H9 (cell line): ENCODE data around the gene SLC44A1. TPM values are rescaled to one million over a fixed set of nuclear protein-coding genes. Genes with fewer than 3 reads are reported as not detected.

ENCODE experiments used
- DNase-seq: peaks from one replicate; pipeline ENCODE4 v3.0.0-alpha.2; 2017
- H2AFZ ChIP-seq: one replicate; pipeline ENCODE4 v1.6.1; 2013; ENCODE audit warnings: mild to moderate bottlenecking, low read length, control low read depth, moderate library complexity
- H2AK5ac ChIP-seq: 2 replicates; pipeline ENCODE4 v1.6.1; 2013; ENCODE audit warnings: low read length, control low read depth, mixed read lengths; ENCODE audit not compliant: insufficient read length
- H2BK120ac ChIP-seq: one replicate; pipeline ENCODE4 v1.6.1; 2013; ENCODE audit warnings: low read depth, mild to moderate bottlenecking, low read length, control low read depth, inconsistent platforms; ENCODE audit not compliant: poor library complexity, severe bottlenecking
- H2BK12ac ChIP-seq: 2 replicates; pipeline ENCODE4 v1.6.1; 2013; ENCODE audit warnings: low read length, control low read depth, mixed read lengths, low read depth; ENCODE audit not compliant: insufficient read length
- H2BK15ac ChIP-seq: 2 replicates; pipeline ENCODE4 v1.6.1; 2013; ENCODE audit warnings: low read depth, low read length, control low read depth
- H2BK20ac ChIP-seq: one replicate; pipeline ENCODE4 v1.6.1; 2013; ENCODE audit warnings: low read depth, mild to moderate bottlenecking, low read length, control low read depth, inconsistent platforms; ENCODE audit not compliant: poor library complexity, severe bottlenecking
- H2BK5ac ChIP-seq: 2 replicates; pipeline ENCODE4 v1.6.1; 2013; ENCODE audit warnings: low read length, control low read depth, mixed read lengths; ENCODE audit not compliant: insufficient read length
- H3K14ac ChIP-seq: 2 replicates; pipeline ENCODE4 v1.6.1; 2013; ENCODE audit warnings: low read length, control low read depth; ENCODE audit not compliant: insufficient read depth
- H3K18ac ChIP-seq: 2 replicates; pipeline ENCODE4 v1.6.1; 2013; ENCODE audit warnings: low read depth, mild to moderate bottlenecking, mixed read lengths, low read length, control low read depth; ENCODE audit not compliant: insufficient read length
- H3K23ac ChIP-seq: 2 replicates; pipeline ENCODE4 v1.6.1; 2013; ENCODE audit warnings: low read length, control low read depth, mixed read lengths, low read depth; ENCODE audit not compliant: insufficient read length
- H3K23me2 ChIP-seq: 2 replicates; pipeline ENCODE4 v1.6.1; 2013; ENCODE audit warnings: low read depth, mild to moderate bottlenecking, mixed read lengths, low read length, control low read depth; ENCODE audit not compliant: insufficient read length, poor library complexity, severe bottlenecking
- H3K27ac ChIP-seq: 2 replicates; pipeline ENCODE4 v1.5.1; 2013; ENCODE audit warnings: low read length, control low read depth, mixed read lengths, low read depth; ENCODE audit not compliant: insufficient read length
- H3K27me3 ChIP-seq: 2 replicates; pipeline ENCODE4 v1.6.1; 2013; ENCODE audit warnings: low read length, control low read depth, inconsistent platforms; ENCODE audit not compliant: insufficient read depth
- H3K4ac ChIP-seq: 2 replicates; pipeline ENCODE4 v1.6.1; 2013; ENCODE audit warnings: low read depth, mild to moderate bottlenecking, control low read depth, inconsistent platforms, low read length, moderate library complexity
- H3K4me1 ChIP-seq: 2 replicates; pipeline ENCODE4 v1.6.1; 2013; ENCODE audit warnings: low read length, control low read depth, inconsistent platforms; ENCODE audit not compliant: insufficient read depth
- H3K4me2 ChIP-seq: 2 replicates; pipeline ENCODE4 v1.6.1; 2013; ENCODE audit warnings: low read length, control low read depth, mixed read lengths; ENCODE audit not compliant: insufficient read length, insufficient read depth
- H3K56ac ChIP-seq: 2 replicates; pipeline ENCODE4 v1.6.1; 2013; ENCODE audit warnings: low read depth, mild to moderate bottlenecking, mixed read lengths, low read length, control low read depth; ENCODE audit not compliant: insufficient read length
- H3K79me1 ChIP-seq: 2 replicates; pipeline ENCODE4 v1.6.1; 2013; ENCODE audit warnings: low read depth, mild to moderate bottlenecking, moderate library complexity, low read length, control low read depth, inconsistent platforms; ENCODE audit not compliant: insufficient read depth, poor library complexity, severe bottlenecking
- H3K79me2 ChIP-seq: 2 replicates; pipeline ENCODE4 v1.6.1; 2013; ENCODE audit warnings: low read length, control low read depth, inconsistent platforms; ENCODE audit not compliant: insufficient read depth
- H3K9ac ChIP-seq: 2 replicates; pipeline ENCODE4 v1.6.1; 2013; ENCODE audit warnings: low read length, control low read depth, mixed read lengths; ENCODE audit not compliant: insufficient read length; ENCODE audit errors: extremely low read depth
- H3K9me3 ChIP-seq: one replicate; pipeline ENCODE4 v1.6.1; 2013; ENCODE audit warnings: low read depth, low read length, inconsistent platforms; ENCODE audit not compliant: control insufficient read depth
- H3T11ph ChIP-seq: one replicate; pipeline ENCODE4 v1.6.1; 2013; ENCODE audit warnings: mild to moderate bottlenecking, low read length, control low read depth, inconsistent platforms
- H4K20me1 ChIP-seq: one replicate; pipeline ENCODE4 v1.6.1; 2013; ENCODE audit not compliant: control insufficient read depth, insufficient read length, insufficient read depth
- H4K5ac ChIP-seq: 2 replicates; pipeline ENCODE4 v1.6.1; 2013; ENCODE audit warnings: low read depth, mild to moderate bottlenecking, mixed read lengths, low read length, control low read depth; ENCODE audit not compliant: insufficient read length
- H4K8ac ChIP-seq: replicated peaks from 2 replicates; pipeline ENCODE4 v1.6.1; 2013; ENCODE audit warnings: low read length, control low read depth, mixed read lengths, low read depth; ENCODE audit not compliant: insufficient read length
- H4K91ac ChIP-seq: 2 replicates; pipeline ENCODE4 v1.6.1; 2013; ENCODE audit warnings: low read depth, mild to moderate bottlenecking, moderate library complexity, mixed read lengths, low read length, control low read depth; ENCODE audit not compliant: insufficient read length
- H3K27ac Mint-ChIP-seq, 3 experiments: 2 replicates in 2 of 3; 3 replicates in 1 of 3; pipeline ENCODE4 v1.8.0; 2020 to 2021; ENCODE audit warnings: mixed read lengths in 3 of 3, mild to moderate bottlenecking in 1 of 3, moderate library complexity in 1 of 3
- H3K27me3 Mint-ChIP-seq: 2 replicates; pipeline ENCODE4 v1.8.0; 2021; ENCODE audit warnings: low read depth, mild to moderate bottlenecking, moderate library complexity, mixed read lengths
- H3K36me3 Mint-ChIP-seq, 3 experiments: 2 replicates in 2 of 3; 3 replicates in 1 of 3; pipeline ENCODE4 v1.8.0; 2020 to 2021; ENCODE audit warnings: low read depth in 3 of 3, mixed read lengths in 3 of 3; ENCODE audit not compliant: insufficient read depth in 1 of 3
- H3K4me1 Mint-ChIP-seq, 2 experiments: 2 replicates each; pipeline ENCODE4 v1.8.0; 2020; ENCODE audit warnings: mixed read lengths in 2 of 2
- H3K4me3 Mint-ChIP-seq, 2 experiments: 2 replicates in 1 of 2; 3 replicates in 1 of 2; pipeline ENCODE4 v1.8.0; 2020 to 2021; ENCODE audit warnings: mild to moderate bottlenecking in 2 of 2, mixed read lengths in 2 of 2, moderate library complexity in 1 of 2
- H3K9me3 Mint-ChIP-seq, 2 experiments: 2 replicates in 1 of 2; 3 replicates in 1 of 2; pipeline ENCODE4 v1.8.0; 2020; ENCODE audit warnings: mild to moderate bottlenecking in 2 of 2, mixed read lengths in 2 of 2, moderate library complexity in 1 of 2
- CTCF ChIP-seq: fragments of 200-600 bp; sonication (generic); conservative IDR thresholded peaks from 3 replicates; pipeline ENCODE4 v1.8.0; 2021; ENCODE audit warnings: antibody characterized with exemption, mild to moderate bottlenecking
- WGBS: extraction: QIAGEN DNeasy Blood & Tissue Kit; methylation state at CpG from one replicate; pipeline ENCODE4 v1.1.7; 2013; ENCODE audit warnings: missing lambda C conversion rate, low lambda C conversion rate, mixed read lengths; ENCODE audit not compliant: insufficient read length; ENCODE audit errors: extremely low coverage; 5-methylcytosine and 5-hydroxymethylcytosine counted together
- total RNA-seq: library from RNA; stranded (reverse); gene quantifications from 2 replicates; pipeline ENCODE4 v1.2.1, GENCODE V29; 2021

SLC44A1 gene
- total RNA-seq, 1 experiment from 2014 or later: 60.7 TPM

GRCh38 chr9:105238302-105238701 is 6.1 kb upstream of the SLC44A1 start:
- no peak overlapping the region for H3K27ac Mint-ChIP-seq
- H4K91ac ChIP-seq: no peak overlapping the region
- H3K27me3 ChIP-seq: no peaks in the 10 kb centered on the region
- no peak for DNase-seq
- no peak overlapping the region for H2AFZ ChIP-seq
- no peak overlapping the region for H3K18ac ChIP-seq
- H4K5ac ChIP-seq: no peak overlapping the region
- no peaks in the 10 kb centered on the region for H3K9me3 ChIP-seq
- H3K79me1 ChIP-seq: no peaks in the 10 kb centered on the region
- H3K4me2 ChIP-seq: no peak overlapping the region
- H3K4me1 Mint-ChIP-seq: peaks cover 34 to 36% of the 10 kb centered on the region in 2 experiments
- WGBS: no CpG with 5 or more reads among the region's 3 CpGs
- no peak for TF ChIP-seq CTCF
- H3K27ac ChIP-seq: no peak overlapping the region
- no peaks in the 10 kb centered on the region for H3K23me2 ChIP-seq
- no peak overlapping the region for H2BK12ac ChIP-seq
- H2BK15ac ChIP-seq: no peak overlapping the region
- H2BK5ac ChIP-seq: no peak overlapping the region
- H2BK120ac ChIP-seq: no peak overlapping the region
- H3K4me3 Mint-ChIP-seq: no peak overlapping the region
- H2AK5ac ChIP-seq: no peak overlapping the region
- H3K4me1 ChIP-seq: no peaks in the 10 kb centered on the region; the same call in 1 of the 2 replicates
- no peak overlapping the region for H2BK20ac ChIP-seq
- H3K9me3 Mint-ChIP-seq: no peaks in the 10 kb centered on the region
- no peak overlapping the region for H3K23ac ChIP-seq
- H3K79me2 ChIP-seq: no peaks in the 10 kb centered on the region
- H3K9ac ChIP-seq: no peak overlapping the region
- no peaks in the 10 kb centered on the region for H3K36me3 Mint-ChIP-seq
- no peak overlapping the region for H4K8ac ChIP-seq
- H3K56ac ChIP-seq: no peak overlapping the region
- no peak overlapping the region for H3K4ac ChIP-seq
- no peaks in the 10 kb centered on the region for H4K20me1 ChIP-seq
- no peak overlapping the region for H3K14ac ChIP-seq
- no peak overlapping the region for H3T11ph ChIP-seq
- no peaks in the 10 kb centered on the region for H3K27me3 Mint-ChIP-seq
